GM18498 (cell line): Measurements from ENCODE around the gene FHIT.
"Not testable (repeated sequence)": the region's sequence is repeated elsewhere in the genome, so short reads cannot be mapped to it uniquely, and the experiment has no call there.

Experiments
- ATAC-seq: cut with Tn5 transposase; IDR thresholded peaks from one replicate; pipeline ENCODE4 v1.9.1; 2021; ENCODE audit warnings: mild to moderate bottlenecking, moderate library complexity; ENCODE audit not compliant: unreplicated experiment

The FHIT gene

GRCh38 chr3:61008153-61008997 lies 242.9 kb downstream of the FHIT start:
- ATAC-seq, result no peak

GRCh38 chr3:61005591-61005990 lies 245.7 kb downstream of the FHIT start:
- no peak for ATAC-seq

GRCh38 chr3:60998858-60999257 lies 252.4 kb downstream of the FHIT start:
- ATAC-seq, result no peak

GRCh38 chr3:60992395-60992794 lies 258.9 kb downstream of the FHIT start:
- no peak for ATAC-seq

- no peak for ATAC-seq
Measured at GRCh38 chr3:60990442-60990730, 260.9 kb downstream of the FHIT start.

- no peak for ATAC-seq
Measured at GRCh38 chr3:60989626-60990441, 261.4 kb downstream of the FHIT start.

GRCh38 chr3:60987191-60987590 lies 264.1 kb downstream of the FHIT start:
- not testable (repeated sequence) for ATAC-seq

- ATAC-seq, result no peak
Measured at GRCh38 chr3:60986552-60986951, 264.7 kb downstream of the FHIT start.

- ATAC-seq, result no peak
Measured at GRCh38 chr3:60983906-60984305, 267.3 kb downstream of the FHIT start.

GRCh38 chr3:60980342-60980692 lies 270.9 kb downstream of the FHIT start:
- no peak for ATAC-seq

- ATAC-seq, result no peak
Measured at GRCh38 chr3:60979461-60980341, 271.6 kb downstream of the FHIT start.

GRCh38 chr3:60973321-60973720 lies 277.9 kb downstream of the FHIT start:
- no peak for ATAC-seq

- no peak for ATAC-seq
Measured at GRCh38 chr3:60972599-60972998, 278.7 kb downstream of the FHIT start.

GRCh38 chr3:60970850-60971249 lies 280.4 kb downstream of the FHIT start:
- ATAC-seq, result no peak

- ATAC-seq, result no peak
Measured at GRCh38 chr3:60967141-60967540, 284.1 kb downstream of the FHIT start.

- no peak for ATAC-seq
Measured at GRCh38 chr3:60957541-60957940, 293.7 kb downstream of the FHIT start.

GRCh38 chr3:60956729-60957128 lies 294.5 kb downstream of the FHIT start:
- no peak for ATAC-seq

GRCh38 chr3:60955034-60955433 lies 296.2 kb downstream of the FHIT start:
- ATAC-seq, result no peak

- no peak for ATAC-seq
Measured at GRCh38 chr3:60954048-60954447, 297.2 kb downstream of the FHIT start.

- no peak for ATAC-seq
Measured at GRCh38 chr3:60953351-60953750, 297.9 kb downstream of the FHIT start.

- no peak for ATAC-seq
Measured at GRCh38 chr3:60952055-60952454, 299.2 kb downstream of the FHIT start.
